ENCODE results near the gene CENPN.

DNA sequence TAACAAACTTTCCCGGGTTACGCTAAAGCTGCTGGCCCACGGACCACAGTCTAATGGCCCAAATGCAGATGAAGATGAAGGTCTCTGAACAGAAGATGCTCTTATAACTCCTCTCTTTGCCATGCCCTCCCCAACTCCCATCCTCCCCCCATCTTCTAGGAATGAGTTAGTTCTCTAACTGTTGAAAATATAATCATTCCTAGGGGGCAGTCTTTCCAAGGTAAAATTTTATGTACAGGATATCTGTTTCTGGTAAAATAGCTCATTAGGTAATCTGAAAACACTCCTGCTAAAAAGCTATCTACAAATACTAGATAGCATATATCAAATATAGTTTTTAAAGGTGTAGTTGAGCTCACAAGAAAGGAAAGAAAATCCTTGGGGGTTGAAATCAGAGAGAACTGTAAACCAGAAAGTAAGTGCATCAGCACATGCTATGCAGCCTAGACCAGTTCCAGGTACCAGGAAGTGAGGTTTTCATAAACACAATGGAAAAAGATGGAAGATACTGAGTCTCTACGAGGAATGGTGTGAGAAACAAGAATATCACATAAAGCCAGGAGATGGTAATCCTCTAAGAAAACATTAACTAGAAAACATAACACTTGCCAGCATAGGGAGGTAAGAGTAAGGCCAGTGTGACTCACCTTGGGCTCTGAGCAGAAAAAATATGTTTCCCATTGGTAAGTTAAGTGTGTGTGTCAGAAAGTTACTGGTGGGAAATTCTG, 38.5 kb upstream of the CENPN start:
- TF ChIP-seq CTCF (optimal IDR thresholded peaks at IDR 0.05 in 1 of 3, IDR thresholded peaks at IDR 0.05 in 1 of 3, conservative IDR thresholded peaks at IDR 0.05 in 1 of 3; ENCODE audit: extremely low read depth in 1 of 3, insufficient read depth in 2 of 3, low read length in 3 of 3): no peak
- no peak for TF ChIP-seq EZH2 (IDR thresholded peaks at IDR 0.05; ENCODE audit: low read length)

Data from keratinocyte (primary cell).